Measurements from ENCODE around the gene CMTM5. TPM values are rescaled to one million over a fixed set of nuclear protein-coding genes. Genes with fewer than 3 reads are reported as not detected.
A peak's percentile ranks its signal among the peaks of the same experiment; 100 is the strongest.

CMTM5 gene
- total RNA-seq, 3 donors from 2014 or later = 0.58 to 3.5 (median 0.58) TPM

DNA sequence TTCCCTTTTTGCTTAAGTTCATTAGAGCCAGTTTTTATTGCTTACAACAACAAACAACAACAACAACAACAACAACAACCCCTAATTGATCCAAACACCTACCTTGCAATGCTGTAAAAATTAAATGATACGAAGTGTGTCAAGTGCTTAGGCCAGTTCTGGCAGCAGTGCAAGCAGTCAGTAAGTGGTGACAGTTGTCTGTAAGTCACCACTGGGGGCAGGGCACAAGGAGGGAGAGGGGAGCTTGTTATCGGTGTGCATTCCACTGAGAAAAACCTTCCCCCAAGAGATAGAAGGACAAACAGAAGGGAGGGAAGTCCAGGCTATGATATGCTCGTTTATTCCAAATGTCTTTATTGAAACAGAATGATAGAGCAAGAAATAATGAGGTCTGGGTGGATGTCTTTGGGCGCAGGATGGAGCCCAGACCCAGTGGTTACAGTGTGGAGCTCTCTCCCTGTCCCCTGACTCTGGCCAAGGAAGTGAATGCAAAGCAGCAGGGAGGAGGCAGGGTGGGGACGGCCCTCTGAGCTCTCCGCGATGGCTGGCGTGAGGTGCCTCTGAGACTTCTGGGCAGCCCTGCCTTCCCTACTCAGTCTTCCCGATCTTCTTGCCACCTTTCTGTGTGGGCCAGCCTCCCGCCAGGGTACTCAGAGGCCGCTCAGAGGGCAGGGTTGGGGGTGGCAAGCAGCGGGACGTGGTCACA, 30.7 kb upstream of the CMTM5 start:
- TF ChIP-seq, protein P1, sequence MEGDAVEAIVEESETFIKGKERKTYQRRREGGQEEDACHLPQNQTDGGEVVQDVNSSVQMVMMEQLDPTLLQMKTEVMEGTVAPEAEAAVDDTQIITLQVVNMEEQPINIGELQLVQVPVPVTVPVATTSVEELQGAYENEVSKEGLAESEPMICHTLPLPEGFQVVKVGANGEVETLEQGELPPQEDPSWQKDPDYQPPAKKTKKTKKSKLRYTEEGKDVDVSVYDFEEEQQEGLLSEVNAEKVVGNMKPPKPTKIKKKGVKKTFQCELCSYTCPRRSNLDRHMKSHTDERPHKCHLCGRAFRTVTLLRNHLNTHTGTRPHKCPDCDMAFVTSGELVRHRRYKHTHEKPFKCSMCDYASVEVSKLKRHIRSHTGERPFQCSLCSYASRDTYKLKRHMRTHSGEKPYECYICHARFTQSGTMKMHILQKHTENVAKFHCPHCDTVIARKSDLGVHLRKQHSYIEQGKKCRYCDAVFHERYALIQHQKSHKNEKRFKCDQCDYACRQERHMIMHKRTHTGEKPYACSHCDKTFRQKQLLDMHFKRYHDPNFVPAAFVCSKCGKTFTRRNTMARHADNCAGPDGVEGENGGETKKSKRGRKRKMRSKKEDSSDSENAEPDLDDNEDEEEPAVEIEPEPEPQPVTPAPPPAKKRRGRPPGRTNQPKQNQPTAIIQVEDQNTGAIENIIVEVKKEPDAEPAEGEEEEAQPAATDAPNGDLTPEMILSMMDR (IDR thresholded peaks at IDR 0.05) = no peak
- H3K9me3 ChIP-seq = no peaks in the 10 kb centered on the region
- no peaks in the 10 kb centered on the region for H3K4me1 ChIP-seq (ENCODE audit: low read depth)
- no peaks in the 10 kb centered on the region for H3K36me3 ChIP-seq (ENCODE audit: low read depth)
- no peak for ATAC-seq
- H3K4me3 ChIP-seq = no peak overlapping the region
- no peak for DNase-seq
- intact Hi-C loops (cut with DNase I, micrococcal nuclease) = no loop called here

DNA sequence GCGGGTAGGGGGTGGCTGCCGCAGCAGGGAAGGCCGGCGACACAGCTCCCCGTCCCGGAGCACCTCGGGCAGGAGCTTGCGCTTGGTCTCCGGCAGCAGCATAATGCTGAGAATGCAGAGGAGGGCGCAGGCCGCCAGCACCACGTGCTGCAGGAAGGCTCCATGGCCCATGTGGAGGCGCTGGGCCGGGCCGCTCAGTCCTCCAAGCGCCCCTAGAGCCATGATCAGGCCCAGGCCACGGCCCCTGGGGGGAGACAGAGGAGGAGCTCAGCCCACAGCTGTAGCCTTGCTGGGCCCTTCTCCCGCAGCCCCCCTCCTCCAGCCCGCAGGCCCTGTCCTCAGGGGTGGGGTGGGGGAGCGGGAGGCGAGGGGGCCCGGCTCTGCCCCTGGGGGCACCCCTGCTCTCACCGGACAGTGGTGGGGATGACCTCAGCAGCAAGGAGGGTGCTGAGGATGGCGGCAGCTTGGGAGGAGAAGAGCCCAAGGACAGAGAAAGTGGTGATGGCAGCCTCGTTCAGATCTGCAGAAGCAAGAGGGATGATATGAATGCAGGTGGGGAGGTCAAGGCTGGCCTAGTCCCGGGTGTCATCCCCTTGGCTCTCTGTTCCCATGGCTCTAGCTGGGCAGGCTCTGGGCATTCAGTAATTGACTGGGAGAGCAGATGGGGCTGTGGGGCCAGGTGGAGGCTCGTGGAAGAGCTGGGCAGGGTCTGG, 30.0 kb upstream of the CMTM5 start:
- no peaks in the 10 kb centered on the region for H3K9me3 ChIP-seq
- intact Hi-C loops (cut with DNase I, micrococcal nuclease) = no loop called here
- H3K4me1 ChIP-seq (ENCODE audit: low read depth) = peaks cover 2% of the 10 kb centered on the region
- DNase-seq (no peak), ATAC-seq (peak; percentile 12)
- TF ChIP-seq, protein P1 (IDR thresholded peaks at IDR 0.05) = no peak
- no peak overlapping the region for H3K4me3 ChIP-seq
- no peaks in the 10 kb centered on the region for H3K36me3 ChIP-seq (ENCODE audit: low read depth)

DNA sequence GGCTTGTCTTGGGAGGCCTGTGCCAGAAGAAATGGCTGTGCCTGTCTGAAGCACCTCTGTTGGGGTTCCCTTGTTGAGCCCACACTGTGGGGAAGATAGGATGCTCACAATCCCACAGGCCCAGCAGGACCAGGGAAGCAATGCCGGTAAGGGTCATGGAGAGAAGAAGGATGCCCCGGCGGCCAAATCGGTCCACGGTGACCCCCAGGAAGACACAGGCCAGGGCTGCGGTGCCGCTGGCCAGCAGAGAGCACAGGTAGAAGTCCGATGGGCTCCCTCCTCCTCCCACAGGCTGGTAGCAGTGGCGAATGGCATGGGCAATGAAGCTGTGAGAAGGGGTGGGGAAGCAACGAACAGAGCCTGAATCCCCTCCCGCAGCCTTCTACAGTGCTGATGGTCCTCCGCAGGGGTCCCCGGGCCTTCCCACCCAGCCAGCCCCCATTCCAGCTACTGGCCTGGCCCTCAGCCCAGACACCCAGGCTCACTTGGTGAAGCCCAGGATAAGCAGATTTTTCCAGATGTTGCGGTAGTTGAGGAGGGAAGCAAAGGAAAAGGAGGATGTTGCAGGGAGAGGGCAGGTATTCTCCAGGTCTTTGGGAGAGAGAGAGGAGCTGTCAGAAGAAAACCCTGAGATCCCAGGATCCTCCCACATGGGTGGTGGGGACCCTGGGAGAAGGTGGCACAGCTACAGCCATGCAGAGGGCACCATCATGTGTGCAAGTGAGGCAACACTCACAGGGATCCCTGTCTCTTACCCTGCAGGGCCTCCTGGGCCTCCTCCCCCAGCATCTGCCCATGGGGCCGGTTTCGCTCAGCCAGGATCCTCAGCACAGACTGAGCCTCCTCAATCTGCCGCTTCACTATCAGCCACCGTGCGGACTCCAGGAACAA, 29.2 kb upstream of the CMTM5 start:
- intact Hi-C loops (cut with DNase I, micrococcal nuclease) = no loop called here
- no peaks in the 10 kb centered on the region for H3K36me3 ChIP-seq (ENCODE audit: low read depth)
- peaks cover 10% of the 10 kb centered on the region for H3K4me1 ChIP-seq (ENCODE audit: low read depth)
- TF ChIP-seq, protein P1 (IDR thresholded peaks at IDR 0.05) = no peak
- ATAC-seq = no peak
- no peaks in the 10 kb centered on the region for H3K9me3 ChIP-seq
- no peak for DNase-seq
- H3K4me3 ChIP-seq = no peak overlapping the region

DNA sequence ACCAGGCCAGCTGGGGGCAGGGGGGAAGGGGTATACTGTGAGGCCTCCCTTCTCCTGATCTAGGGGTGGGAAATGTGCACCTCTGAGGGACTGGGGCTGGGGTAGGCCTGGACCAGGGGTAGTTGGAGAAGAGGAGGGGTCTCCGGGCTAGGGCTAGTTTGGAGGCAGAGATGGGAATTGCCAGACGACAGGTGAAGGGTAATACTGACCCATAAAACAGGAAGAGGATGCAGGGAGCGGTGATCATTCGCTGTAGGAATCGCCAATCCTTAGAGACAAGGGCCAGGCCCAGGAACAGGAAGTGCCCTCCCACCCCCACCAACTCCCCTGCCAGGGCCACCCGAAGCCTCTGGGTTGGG, 28.6 kb upstream of the CMTM5 start:
- TF ChIP-seq, protein P1 (IDR thresholded peaks at IDR 0.05) = no peak
- Histone ChIP-seq H3K9me3 (no peaks in the 10 kb centered on the region), H3K36me3 (ENCODE audit: low read depth) (no peaks in the 10 kb centered on the region), H3K4me3 (no peak overlapping the region), H3K4me1 (ENCODE audit: low read depth) (peaks cover 12% of the 10 kb centered on the region)
- intact Hi-C loops (cut with DNase I, micrococcal nuclease) = no loop called here
- ATAC-seq = no peak
- no peak for DNase-seq

DNA sequence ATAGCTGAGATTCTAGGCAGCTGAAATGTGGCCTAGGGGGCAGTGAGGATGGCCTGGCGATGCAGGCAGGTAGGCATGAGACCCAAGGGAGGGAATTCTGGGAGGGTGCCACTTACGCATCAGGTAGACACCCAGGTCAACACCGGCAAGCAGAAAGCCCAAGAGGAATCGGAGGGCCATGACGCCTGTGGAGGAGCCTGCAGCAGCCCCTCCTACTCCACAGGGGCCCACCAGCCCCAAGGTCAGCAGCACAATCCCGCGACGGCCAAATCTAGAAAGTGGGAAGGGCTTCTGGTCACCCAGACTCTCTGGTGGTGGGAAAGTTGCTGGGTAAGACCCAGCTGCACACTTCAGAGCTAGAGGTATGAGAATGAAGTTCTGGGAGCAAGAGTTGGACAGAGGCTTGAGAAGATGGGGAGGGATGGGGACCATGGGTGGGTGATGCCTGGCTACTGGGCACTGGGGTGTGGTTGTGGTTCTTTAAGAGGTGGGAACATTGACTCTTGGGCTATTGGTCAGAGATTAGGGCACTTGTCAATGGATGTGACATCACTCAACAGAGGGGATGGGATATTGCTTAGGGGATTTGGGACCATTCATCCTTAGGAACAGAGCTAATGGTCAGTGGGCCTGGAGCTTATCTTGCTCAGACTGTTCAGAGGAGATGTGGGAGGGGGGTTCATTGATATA, 27.5 kb upstream of the CMTM5 start:
- no peak for ATAC-seq
- H3K36me3 ChIP-seq (ENCODE audit: low read depth) = no peaks in the 10 kb centered on the region
- TF ChIP-seq, protein P1 (IDR thresholded peaks at IDR 0.05) = no peak
- no peak overlapping the region for H3K4me3 ChIP-seq
- H3K9me3 ChIP-seq = no peaks in the 10 kb centered on the region
- no peak for DNase-seq
- intact Hi-C loops (cut with DNase I, micrococcal nuclease) = no loop called here
- peaks cover 12% of the 10 kb centered on the region for H3K4me1 ChIP-seq (ENCODE audit: low read depth)

Data from mucosa of descending colon (tissue), 3 donors.